Effector memory CD4-positive, alpha-beta T cell (primary cell): ENCODE data around the gene ATP6V1G3.
"Not testable (repeated sequence)": the region's sequence is repeated elsewhere in the genome, so short reads cannot be mapped to it uniquely, and the experiment has no call there.

Experiments
- DNase-seq, 3 donors: peaks; one replicate each; pipeline ENCODE4 v3.0.0-alpha.2; 2020
- H3K27ac ChIP-seq: 2 replicates; pipeline ENCODE4 v1.7.0; 2013; ENCODE audit warnings: mild to moderate bottlenecking, low read length, moderate library complexity; ENCODE audit not compliant: insufficient read depth, poor library complexity, severe bottlenecking
- H3K27me3 ChIP-seq: replicated peaks from 2 replicates; pipeline ENCODE4 v1.7.0; 2013; ENCODE audit warnings: mild to moderate bottlenecking, low read length; ENCODE audit not compliant: insufficient read depth, control insufficient read depth, poor library complexity, severe bottlenecking
- H3K36me3 ChIP-seq: 2 replicates; pipeline ENCODE4 v1.7.0; 2013; ENCODE audit warnings: mild to moderate bottlenecking, low read length, moderate library complexity; ENCODE audit not compliant: control insufficient read depth, insufficient read depth
- H3K4me1 ChIP-seq: 2 replicates; pipeline ENCODE4 v1.7.0; 2013; ENCODE audit warnings: low read length, mild to moderate bottlenecking; ENCODE audit not compliant: control insufficient read depth, insufficient read depth, poor library complexity, severe bottlenecking
- H3K4me3 ChIP-seq: 2 replicates; pipeline ENCODE4 v1.7.0; 2013; ENCODE audit warnings: low read length, low read depth, mild to moderate bottlenecking; ENCODE audit not compliant: insufficient read depth, poor library complexity, severe bottlenecking
- H3K9me3 ChIP-seq: 2 replicates; pipeline ENCODE4 v1.7.0; 2013; ENCODE audit warnings: mild to moderate bottlenecking, low read length, moderate library complexity; ENCODE audit not compliant: control insufficient read depth

ATP6V1G3 gene

DNA sequence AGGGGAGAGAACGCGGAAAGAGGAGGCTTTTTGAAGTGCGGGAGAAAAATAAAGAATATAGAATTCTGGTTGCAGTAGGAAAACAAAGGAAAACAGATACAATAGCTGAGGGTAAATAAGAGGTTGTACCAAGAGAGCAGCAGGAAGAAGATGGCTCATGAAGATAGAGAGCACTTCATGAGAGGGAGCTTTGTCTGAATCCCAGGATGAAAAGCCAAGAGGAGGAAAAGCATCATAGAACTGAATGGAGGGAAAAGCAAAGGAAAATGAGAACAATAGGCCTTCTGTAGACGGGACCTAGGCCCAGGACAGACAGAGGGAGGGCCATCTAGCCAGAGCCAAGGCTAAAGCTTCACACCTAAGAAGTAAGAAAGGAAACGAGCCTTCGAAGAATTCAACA, 49.5 kb downstream of the ATP6V1G3 start:
- no peaks in the 10 kb centered on the region for H3K36me3 ChIP-seq
- no peak overlapping the region for H3K27ac ChIP-seq
- no peaks in the 10 kb centered on the region for H3K27me3 ChIP-seq
- H3K9me3 ChIP-seq: no peaks in the 10 kb centered on the region
- H3K4me3 ChIP-seq: no peak overlapping the region
- no peaks in the 10 kb centered on the region for H3K4me1 ChIP-seq
- no peak for DNase-seq

DNA sequence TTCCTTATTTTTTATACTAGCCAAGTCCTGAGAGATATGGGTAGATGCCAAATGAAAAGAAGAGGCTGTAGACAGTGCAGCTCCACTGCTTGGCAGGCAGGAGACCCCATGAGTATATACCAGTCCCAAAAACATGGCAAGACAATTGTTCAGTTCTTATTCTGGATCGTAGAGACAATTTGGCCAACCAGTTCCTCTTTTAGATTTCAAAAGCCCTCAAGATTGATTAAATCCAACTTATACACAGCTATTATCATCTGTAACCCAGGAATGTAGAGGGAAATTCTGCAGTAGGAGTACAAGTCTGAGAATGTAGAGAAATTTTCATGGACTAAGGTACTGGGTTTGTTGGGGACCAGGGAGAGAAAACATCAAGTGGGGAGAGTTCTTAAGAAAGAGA, 50.3 kb downstream of the ATP6V1G3 start:
- Histone ChIP-seq H3K4me1 (no peaks in the 10 kb centered on the region), H3K36me3 (no peaks in the 10 kb centered on the region)

DNA sequence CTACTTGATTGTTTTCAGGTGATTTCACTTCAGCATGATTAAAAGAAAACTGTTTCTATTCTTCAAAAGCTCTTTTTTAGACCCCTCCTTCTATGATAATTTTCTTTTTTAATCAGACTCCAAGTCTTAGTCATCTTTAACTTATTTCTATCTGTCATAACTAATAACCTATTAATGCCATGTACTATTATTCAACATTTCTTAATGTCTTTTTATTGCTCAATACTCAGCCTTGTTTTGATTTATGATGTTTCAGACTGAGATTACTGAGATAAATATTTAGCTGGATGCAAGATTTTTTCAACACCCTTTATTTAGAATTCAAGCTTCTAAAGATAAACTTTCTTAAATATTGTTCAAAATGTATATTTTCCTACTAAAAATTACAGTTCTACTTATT, 53.6 kb downstream of the ATP6V1G3 start:
- H3K4me1 ChIP-seq: no peaks in the 10 kb centered on the region
- H3K9me3 ChIP-seq: no peaks in the 10 kb centered on the region
- H3K4me3 ChIP-seq: no peak overlapping the region
- H3K27me3 ChIP-seq: no peaks in the 10 kb centered on the region
- H3K36me3 ChIP-seq: no peaks in the 10 kb centered on the region
- DNase-seq: no peak
- no peak overlapping the region for H3K27ac ChIP-seq

More for the DNA sequence above, 50.3 kb downstream of the ATP6V1G3 start:
- H3K4me3 ChIP-seq: no peak overlapping the region
- no peak for DNase-seq
- H3K27ac ChIP-seq: no peak overlapping the region
- no peaks in the 10 kb centered on the region for H3K27me3 ChIP-seq
- no peaks in the 10 kb centered on the region for H3K9me3 ChIP-seq

DNA sequence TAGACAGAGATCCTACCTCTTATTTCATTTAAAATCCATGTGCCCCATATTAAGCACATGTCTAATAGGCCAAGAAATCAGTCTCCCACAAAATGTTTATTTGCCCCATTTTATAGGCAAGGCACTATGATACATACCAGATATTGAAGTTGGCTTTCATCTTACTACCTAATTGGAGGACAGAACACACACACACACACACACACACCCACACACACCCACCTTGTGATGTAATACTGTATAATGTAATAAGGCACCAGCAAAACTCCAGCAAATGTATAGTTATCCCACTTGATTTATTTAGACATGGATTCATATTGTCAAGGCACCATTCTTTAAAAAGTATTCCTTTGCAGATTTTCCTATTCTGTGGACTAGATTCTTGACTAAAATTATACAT, 56.8 kb downstream of the ATP6V1G3 start:
- Histone ChIP-seq H3K4me1 (no peaks in the 10 kb centered on the region), H3K36me3 (no peaks in the 10 kb centered on the region), H3K27me3 (no peaks in the 10 kb centered on the region), H3K9me3 (no peaks in the 10 kb centered on the region), H3K4me3 (no peak overlapping the region), H3K27ac (no peak overlapping the region)
- no peak for DNase-seq

DNA sequence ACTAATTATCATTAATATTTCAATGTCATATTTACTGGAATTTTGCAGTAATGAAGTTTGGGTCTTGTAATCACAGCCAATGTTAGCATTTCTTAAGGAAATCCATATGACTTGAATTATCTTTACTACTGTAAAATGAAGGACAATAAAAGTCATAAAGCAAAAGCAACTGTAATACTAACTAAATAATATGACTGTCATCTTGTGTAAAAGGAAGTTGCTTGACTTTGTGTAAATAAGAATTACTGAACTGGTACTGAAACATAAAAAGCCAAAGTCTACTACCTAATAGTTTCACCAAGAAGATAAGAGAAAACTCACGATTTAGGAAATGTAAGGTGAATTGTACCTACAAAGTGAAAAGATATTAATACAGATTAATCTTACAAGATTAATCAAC, 57.5 kb downstream of the ATP6V1G3 start:
- H3K4me1 ChIP-seq: no peaks in the 10 kb centered on the region
- H3K4me3 ChIP-seq: no peak overlapping the region
- DNase-seq: no peak
- no peaks in the 10 kb centered on the region for H3K36me3 ChIP-seq
- H3K27ac ChIP-seq: no peak overlapping the region
- no peaks in the 10 kb centered on the region for H3K9me3 ChIP-seq
- H3K27me3 ChIP-seq: no peaks in the 10 kb centered on the region

DNA sequence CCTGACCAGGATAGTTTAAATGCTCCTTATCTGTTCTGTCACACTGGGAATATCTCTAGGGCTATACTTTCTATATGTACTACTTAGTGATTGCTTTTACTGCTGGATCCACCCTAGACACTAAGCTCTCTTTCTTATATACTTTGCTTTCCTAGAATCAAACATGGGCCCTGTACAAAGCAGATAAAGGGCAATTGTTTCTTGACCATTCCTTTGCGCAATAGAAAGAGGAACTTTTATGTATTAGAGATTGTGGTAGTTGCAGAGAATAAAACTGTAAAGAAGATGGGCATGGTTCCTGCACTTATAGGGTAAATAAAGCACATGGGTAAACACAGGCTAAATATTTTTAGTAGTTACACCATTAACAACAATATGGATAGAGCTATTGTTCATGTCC, 58.8 kb downstream of the ATP6V1G3 start:
- Histone ChIP-seq H3K36me3 (no peaks in the 10 kb centered on the region), H3K4me1 (no peaks in the 10 kb centered on the region)

DNA sequence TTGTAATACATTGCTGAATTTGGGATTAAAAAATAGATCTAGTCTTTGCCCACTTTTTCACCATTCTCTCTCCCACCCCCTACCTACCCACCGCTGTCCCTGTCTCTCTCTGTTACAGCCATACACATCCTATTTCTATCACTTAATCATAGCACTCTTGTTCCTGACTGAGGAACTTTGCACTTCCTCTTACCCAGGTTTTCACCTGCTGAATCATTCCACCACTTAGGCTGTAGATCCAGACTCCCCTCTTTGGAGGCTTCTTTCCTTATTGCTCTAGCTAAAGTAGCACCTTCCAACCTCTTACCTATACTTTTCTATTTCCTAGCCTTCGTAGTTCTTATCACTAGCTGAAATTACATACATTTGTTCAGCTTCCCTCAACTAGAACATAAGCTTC, 59.6 kb downstream of the ATP6V1G3 start:
- H3K36me3 ChIP-seq: no peaks in the 10 kb centered on the region
- no peak overlapping the region for H3K27ac ChIP-seq
- no peaks in the 10 kb centered on the region for H3K4me1 ChIP-seq

More for the DNA sequence above, 58.8 kb downstream of the ATP6V1G3 start:
- no peaks in the 10 kb centered on the region for H3K9me3 ChIP-seq
- no peak overlapping the region for H3K27ac ChIP-seq
- H3K4me3 ChIP-seq: no peak overlapping the region
- H3K27me3 ChIP-seq: no peaks in the 10 kb centered on the region
- no peak for DNase-seq

DNA sequence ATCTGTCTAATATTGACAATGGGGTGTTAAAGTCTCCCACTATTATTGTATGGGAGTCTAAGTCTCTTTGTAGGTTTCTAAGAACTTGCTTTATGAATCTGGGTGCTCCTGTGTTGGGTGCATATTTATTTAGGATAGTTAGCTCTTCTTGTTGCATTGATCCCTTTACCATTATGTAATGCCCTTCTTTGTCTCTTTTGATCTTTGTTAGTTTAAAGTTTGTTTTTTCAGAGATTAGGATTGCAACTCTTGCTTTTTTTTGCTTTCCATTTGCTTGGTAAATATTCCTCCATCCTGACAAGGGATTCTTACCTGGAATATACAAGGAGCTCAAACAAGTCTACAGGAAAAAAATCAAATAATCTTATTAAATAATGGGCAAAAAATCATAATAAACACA, 63.1 kb downstream of the ATP6V1G3 start:
- not testable (repeated sequence) for DNase-seq, H3K36me3 ChIP-seq, H3K4me3 ChIP-seq, H3K4me1 ChIP-seq, H3K27ac ChIP-seq, H3K9me3 ChIP-seq, H3K27me3 ChIP-seq

More for the DNA sequence above, 59.6 kb downstream of the ATP6V1G3 start:
- Histone ChIP-seq H3K9me3 (no peaks in the 10 kb centered on the region), H3K27me3 (no peaks in the 10 kb centered on the region), H3K4me3 (no peak overlapping the region)
- no peak for DNase-seq
